AG08395 (cell line): Measurements from ENCODE around the gene KCND3.

Source experiments
- DNase-seq: peaks from one replicate; pipeline ENCODE4 v3.0.0; 2012; ENCODE audit warnings: mixed read lengths, low spot score

Gene KCND3

GRCh38 chr1:111989531-111990025 lies at the start of gene KCND3:
KCND3 (minus strand) TSS chr1:111989668.
- peak; percentile 31 for DNase-seq

GRCh38 chr1:112034277-112034676 lies 44.8 kb upstream of the KCND3 start:
- no peak for DNase-seq

GRCh38 chr1:112033439-112034120 lies 44.1 kb upstream of the KCND3 start:
- DNase-seq = no peak

GRCh38 chr1:112030157-112030556 lies 40.7 kb upstream of the KCND3 start:
- DNase-seq = no peak

- no peak for DNase-seq
Observed at GRCh38 chr1:112027696-112028095, 38.2 kb upstream of the KCND3 start.

- DNase-seq = no peak
Observed at GRCh38 chr1:112026501-112026900, 37.0 kb upstream of the KCND3 start.

- DNase-seq = no peak
Observed at GRCh38 chr1:112026016-112026415, 36.5 kb upstream of the KCND3 start.

GRCh38 chr1:112021263-112021662 lies 31.8 kb upstream of the KCND3 start:
- no peak for DNase-seq

GRCh38 chr1:112017183-112017582 lies 27.7 kb upstream of the KCND3 start:
- no peak for DNase-seq

GRCh38 chr1:112012823-112013222 lies 23.4 kb upstream of the KCND3 start:
- DNase-seq = no peak

- peak; percentile 83 for DNase-seq
Observed at GRCh38 chr1:112011202-112011601, 21.7 kb upstream of the KCND3 start.

GRCh38 chr1:112007169-112007568 lies 17.7 kb upstream of the KCND3 start:
- DNase-seq = no peak

- no peak for DNase-seq
Observed at GRCh38 chr1:112006416-112007025, 17.1 kb upstream of the KCND3 start.

GRCh38 chr1:112004076-112004475 lies 14.6 kb upstream of the KCND3 start:
- no peak for DNase-seq

- DNase-seq = no peak
Observed at GRCh38 chr1:112002514-112002913, 13.0 kb upstream of the KCND3 start.

GRCh38 chr1:112001436-112001835 lies 12.0 kb upstream of the KCND3 start:
- no peak for DNase-seq

GRCh38 chr1:112000048-112000447 lies 10.6 kb upstream of the KCND3 start:
- DNase-seq = no peak

- no peak for DNase-seq
Observed at GRCh38 chr1:111998332-111998731, 8.9 kb upstream of the KCND3 start.

GRCh38 chr1:111992476-111992875 lies 3.0 kb upstream of the KCND3 start:
- no peak for DNase-seq

GRCh38 chr1:111990878-111991718 lies 1.6 kb upstream of the KCND3 start:
- DNase-seq = peak; percentile 51

- DNase-seq = peak; percentile 8
Observed at GRCh38 chr1:111990026-111990877, 784 bp upstream of the KCND3 start.
